ENCODE measurements around the gene PREX1. TPM values are rescaled to one million over a fixed set of nuclear protein-coding genes. Genes with fewer than 3 reads are reported as not detected.

The PREX1 gene
- total RNA-seq, 1 donor from 2014 or later, result 11.2 TPM

DNA sequence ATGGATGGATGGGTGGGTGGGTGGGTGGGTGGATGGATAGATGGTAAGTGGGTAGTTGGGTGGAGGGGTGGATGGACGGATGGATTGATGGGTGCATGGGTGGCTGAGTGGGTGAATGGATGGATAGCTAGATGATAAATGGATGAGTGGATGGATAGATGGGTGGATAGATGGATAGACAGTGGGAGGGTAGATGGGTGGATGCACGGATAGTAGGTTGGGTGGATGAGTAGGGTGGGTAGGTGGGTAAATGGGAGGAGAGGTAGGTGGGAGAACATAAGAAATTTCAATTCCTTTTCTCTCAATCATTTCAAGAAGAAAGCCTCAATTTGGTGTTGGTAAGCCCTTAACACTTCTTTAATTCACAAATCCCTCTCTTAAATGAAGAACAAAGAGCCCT is 186.9 kb downstream of the PREX1 start:
- Histone ChIP-seq H3K4me3 (no peak overlapping the region), H3K9me3 (replicated peaks) (no peaks in the 10 kb centered on the region), H3K36me3 (peaks cover 47% of the 10 kb centered on the region), H3K4me1 (no peaks in the 10 kb centered on the region), H3K27ac (replicated peaks) (no peak overlapping the region), H3K27me3 (ENCODE audit: low read depth) (no peaks in the 10 kb centered on the region)
- DNase-seq, result no peak
- intact Hi-C loops (cut with micrococcal nuclease), result no loop called here
- TF ChIP-seq, protein P1, sequence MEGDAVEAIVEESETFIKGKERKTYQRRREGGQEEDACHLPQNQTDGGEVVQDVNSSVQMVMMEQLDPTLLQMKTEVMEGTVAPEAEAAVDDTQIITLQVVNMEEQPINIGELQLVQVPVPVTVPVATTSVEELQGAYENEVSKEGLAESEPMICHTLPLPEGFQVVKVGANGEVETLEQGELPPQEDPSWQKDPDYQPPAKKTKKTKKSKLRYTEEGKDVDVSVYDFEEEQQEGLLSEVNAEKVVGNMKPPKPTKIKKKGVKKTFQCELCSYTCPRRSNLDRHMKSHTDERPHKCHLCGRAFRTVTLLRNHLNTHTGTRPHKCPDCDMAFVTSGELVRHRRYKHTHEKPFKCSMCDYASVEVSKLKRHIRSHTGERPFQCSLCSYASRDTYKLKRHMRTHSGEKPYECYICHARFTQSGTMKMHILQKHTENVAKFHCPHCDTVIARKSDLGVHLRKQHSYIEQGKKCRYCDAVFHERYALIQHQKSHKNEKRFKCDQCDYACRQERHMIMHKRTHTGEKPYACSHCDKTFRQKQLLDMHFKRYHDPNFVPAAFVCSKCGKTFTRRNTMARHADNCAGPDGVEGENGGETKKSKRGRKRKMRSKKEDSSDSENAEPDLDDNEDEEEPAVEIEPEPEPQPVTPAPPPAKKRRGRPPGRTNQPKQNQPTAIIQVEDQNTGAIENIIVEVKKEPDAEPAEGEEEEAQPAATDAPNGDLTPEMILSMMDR (IDR thresholded peaks at IDR 0.05; ENCODE audit: borderline replicate concordance), result no peak

DNA sequence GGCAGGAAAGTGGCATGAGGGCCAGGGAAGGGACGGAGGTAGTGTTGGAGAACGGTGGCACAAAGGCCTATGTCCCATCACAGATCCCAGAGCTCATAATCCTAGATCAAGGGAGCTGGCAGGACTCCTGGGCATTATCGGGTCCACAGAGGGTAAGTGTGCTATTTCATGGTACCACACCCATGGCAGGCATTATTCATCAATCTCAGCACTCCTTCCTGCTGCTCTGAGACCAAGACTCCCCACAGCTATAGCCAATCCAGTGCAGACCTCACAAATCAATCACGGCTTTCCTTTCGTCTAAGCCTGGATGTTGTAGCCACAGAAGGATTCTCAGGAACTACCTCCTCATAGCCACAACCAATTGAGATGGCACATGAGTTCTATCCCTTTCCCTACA is 187.9 kb downstream of the PREX1 start:
- no peaks in the 10 kb centered on the region for H3K4me1 ChIP-seq
- intact Hi-C loops (cut with micrococcal nuclease), result no loop called here
- no peaks in the 10 kb centered on the region for H3K27me3 ChIP-seq (ENCODE audit: low read depth)
- no peaks in the 10 kb centered on the region for H3K9me3 ChIP-seq (replicated peaks)
- no peak overlapping the region for H3K4me3 ChIP-seq
- TF ChIP-seq, protein P1 (IDR thresholded peaks at IDR 0.05; ENCODE audit: borderline replicate concordance), result no peak
- DNase-seq, result no peak
- H3K36me3 ChIP-seq, result peaks cover 37% of the 10 kb centered on the region
- no peak overlapping the region for H3K27ac ChIP-seq (replicated peaks)

- Histone ChIP-seq H3K27me3 (ENCODE audit: low read depth) (no peaks in the 10 kb centered on the region), H3K4me1 (no peaks in the 10 kb centered on the region), H3K36me3 (peaks cover 29% of the 10 kb centered on the region), H3K9me3 (replicated peaks) (no peaks in the 10 kb centered on the region), H3K27ac (replicated peaks) (no peak overlapping the region), H3K4me3 (no peak overlapping the region)
- no peak for DNase-seq
- TF ChIP-seq, protein P1 (IDR thresholded peaks at IDR 0.05; ENCODE audit: borderline replicate concordance), result no peak
- intact Hi-C loops (cut with micrococcal nuclease), result no loop called here
These were observed 189.3 kb downstream of the PREX1 start for GRCh38 chr20:48638546-48638945.

GRCh38 chr20:48637461-48637860 is 190.3 kb downstream of the PREX1 start:
- TF ChIP-seq, protein P1 (IDR thresholded peaks at IDR 0.05; ENCODE audit: borderline replicate concordance), result no peak
- DNase-seq, result no peak
- H3K27ac ChIP-seq (replicated peaks), result no peak overlapping the region
- no peaks in the 10 kb centered on the region for H3K27me3 ChIP-seq (ENCODE audit: low read depth)
- intact Hi-C loops (cut with micrococcal nuclease), result no loop called here
- no peak overlapping the region for H3K4me3 ChIP-seq
- no peaks in the 10 kb centered on the region for H3K4me1 ChIP-seq
- H3K36me3 ChIP-seq, result peaks cover 39% of the 10 kb centered on the region
- H3K9me3 ChIP-seq (replicated peaks), result no peaks in the 10 kb centered on the region

DNA sequence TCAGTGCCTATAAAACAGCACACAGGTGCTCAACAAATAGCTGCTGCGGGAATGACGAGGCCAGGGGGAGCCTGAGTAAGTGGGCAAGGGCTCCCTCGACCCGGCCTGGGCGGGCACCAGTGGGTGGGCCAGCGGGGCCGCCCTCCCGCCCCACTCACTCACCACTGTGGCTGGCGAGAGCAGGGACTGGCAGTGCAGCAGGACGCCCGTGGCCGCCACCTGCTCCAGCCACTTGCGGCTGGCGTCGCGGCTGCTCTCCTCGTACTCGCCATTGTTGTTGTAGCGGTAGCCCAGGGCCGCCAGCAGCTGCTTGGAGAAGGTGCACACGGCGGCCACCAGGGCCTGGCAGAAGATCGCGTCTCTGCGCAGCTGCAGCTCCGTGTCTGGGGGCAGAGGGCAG is 191.5 kb downstream of the PREX1 start:
- Histone ChIP-seq H3K9me3 (replicated peaks) (no peaks in the 10 kb centered on the region), H3K27ac (replicated peaks) (no peak overlapping the region), H3K36me3 (peaks cover 45% of the 10 kb centered on the region), H3K27me3 (ENCODE audit: low read depth) (no peaks in the 10 kb centered on the region), H3K4me1 (no peaks in the 10 kb centered on the region), H3K4me3 (no peak overlapping the region)
- intact Hi-C loops (cut with micrococcal nuclease), result no loop called here
- TF ChIP-seq, protein P1 (IDR thresholded peaks at IDR 0.05; ENCODE audit: borderline replicate concordance), result no peak
- no peak for DNase-seq
